DOHH2 (cell line): ENCODE data around the gene PRKAR1B.
"Not testable (repeated sequence)": the region's sequence is repeated elsewhere in the genome, so short reads cannot be mapped to it uniquely, and the experiment has no call there.

Experiments
- H3F3A ChIP-seq: fragments of 200-600 bp; sonication (generic), shearing (Covaris generic); 2 replicates; pipeline ENCODE4 v1.6.0; 2016; ENCODE audit warnings: antibody characterized with exemption, mild to moderate bottlenecking; ENCODE audit not compliant: control insufficient read depth, insufficient read depth
- H3K27ac ChIP-seq: fragments of 200-600 bp; sonication (generic); 2 replicates; pipeline ENCODE4 v1.5.1; 2014; ENCODE audit warnings: low read depth, mild to moderate bottlenecking, low read length, moderate library complexity
- H3K27me3 ChIP-seq: fragments of 200-600 bp; sonication (generic); 2 replicates; pipeline ENCODE4 v1.6.1; 2014; ENCODE audit warnings: mild to moderate bottlenecking, low read length, mixed read lengths; ENCODE audit not compliant: control insufficient read depth
- H3K36me3 ChIP-seq: fragments of 200-600 bp; sonication (generic); 2 replicates; pipeline ENCODE4 v1.6.1; 2014; ENCODE audit warnings: mild to moderate bottlenecking, low read length, moderate library complexity, mixed read lengths; ENCODE audit not compliant: control insufficient read depth
- H3K4me1 ChIP-seq: fragments of 200-600 bp; sonication (generic); 2 replicates; pipeline ENCODE4 v1.6.1; 2014; ENCODE audit warnings: mild to moderate bottlenecking, low read length, mixed read lengths; ENCODE audit not compliant: control insufficient read depth
- H3K4me2 ChIP-seq: fragments of 200-600 bp; sonication (generic); 2 replicates; pipeline ENCODE4 v1.6.0; 2014; ENCODE audit warnings: mild to moderate bottlenecking, low read length, moderate library complexity
- H3K4me3 ChIP-seq: fragments of 200-600 bp; sonication (generic); 2 replicates; pipeline ENCODE4 v1.5.1; 2014; ENCODE audit warnings: mild to moderate bottlenecking, low read length, mixed read lengths
- H3K79me2 ChIP-seq: fragments of 200-600 bp; sonication (generic); 2 replicates; pipeline ENCODE4 v1.6.1; 2014; ENCODE audit warnings: mild to moderate bottlenecking, low read length, mixed read lengths; ENCODE audit not compliant: control insufficient read depth
- H3K9me2 ChIP-seq: fragments of 200-600 bp; sonication (generic); replicated peaks from 2 replicates; pipeline ENCODE4 v1.6.1; 2014; ENCODE audit warnings: mild to moderate bottlenecking, low read length, mixed read lengths; ENCODE audit not compliant: control insufficient read depth
- H3K9me3 ChIP-seq: fragments of 200-600 bp; sonication (generic); 2 replicates; pipeline ENCODE4 v1.6.1; 2014; ENCODE audit warnings: antibody characterized with exemption, low read length, mixed read lengths; ENCODE audit not compliant: control insufficient read depth, insufficient read depth
- H4K20me1 ChIP-seq: fragments of 200-600 bp; sonication (generic); 2 replicates; pipeline ENCODE4 v1.6.0; 2014; ENCODE audit warnings: low read depth, mild to moderate bottlenecking, antibody characterized with exemption, low read length, moderate library complexity; ENCODE audit not compliant: control insufficient read depth, insufficient read depth
- CTCF ChIP-seq: fragments of 200-600 bp; sonication (generic); IDR thresholded peaks from one replicate; pipeline ENCODE4 v1.5.1; 2014; ENCODE audit warnings: antibody characterized with exemption, mild to moderate bottlenecking, low read depth, low read length; ENCODE audit not compliant: poor library complexity, severe bottlenecking
- EZH2phosphoT487 ChIP-seq: fragments of 200-600 bp; sonication (generic); IDR thresholded peaks from 2 replicates; pipeline ENCODE4 v1.6.1; 2017; ENCODE audit warnings: borderline replicate concordance, mild to moderate bottlenecking, antibody characterized with exemption, low read length, moderate library complexity, mixed read lengths

Gene PRKAR1B

GRCh38 chr7:744854-745430 lies 17.9 kb upstream of the PRKAR1B start:
- no peak overlapping the region for H3K4me3 ChIP-seq
- no peaks in the 10 kb centered on the region for H3K27me3 ChIP-seq
- no peaks in the 10 kb centered on the region for H4K20me1 ChIP-seq
- no peaks in the 10 kb centered on the region for H3K4me1 ChIP-seq
- no peaks in the 10 kb centered on the region for H3K9me3 ChIP-seq
- H3K27ac ChIP-seq, result no peak overlapping the region
- TF ChIP-seq EZH2phosphoT487 (no peak), CTCF (no peak)
- H3K79me2 ChIP-seq, result peaks cover 61% of the 10 kb centered on the region
- no peaks in the 10 kb centered on the region for H3K9me2 ChIP-seq
- H3F3A ChIP-seq, result no peaks in the 10 kb centered on the region
- peaks cover 63% of the 10 kb centered on the region for H3K36me3 ChIP-seq
- no peak overlapping the region for H3K4me2 ChIP-seq

GRCh38 chr7:744128-744520 lies 17.0 kb upstream of the PRKAR1B start:
- H3K4me2 ChIP-seq, H4K20me1 ChIP-seq, H3F3A ChIP-seq, H3K27me3 ChIP-seq, H3K9me3 ChIP-seq, H3K4me1 ChIP-seq, H3K27ac ChIP-seq, H3K9me2 ChIP-seq, H3K4me3 ChIP-seq: not testable (repeated sequence)
- H3K36me3 ChIP-seq, result peaks cover 67% of the 10 kb centered on the region
- H3K79me2 ChIP-seq, result peaks cover 63% of the 10 kb centered on the region

GRCh38 chr7:743341-744127 lies 16.5 kb upstream of the PRKAR1B start:
- H3K9me3 ChIP-seq, H4K20me1 ChIP-seq, H3F3A ChIP-seq, H3K27me3 ChIP-seq, H3K4me1 ChIP-seq, H3K4me2 ChIP-seq, H3K9me2 ChIP-seq, H3K27ac ChIP-seq, H3K4me3 ChIP-seq: not testable (repeated sequence)
- peaks cover 68% of the 10 kb centered on the region for H3K36me3 ChIP-seq
- peaks cover 63% of the 10 kb centered on the region for H3K79me2 ChIP-seq

GRCh38 chr7:742791-743190 lies 15.7 kb upstream of the PRKAR1B start:
- Histone ChIP-seq H3F3A (no peaks in the 10 kb centered on the region), H3K4me1 (no peaks in the 10 kb centered on the region), H3K9me2 (no peaks in the 10 kb centered on the region), H3K27ac (no peak overlapping the region), H3K36me3 (peaks cover 72% of the 10 kb centered on the region), H3K4me3 (no peak overlapping the region), H4K20me1 (0 out of 2 replicates have a peak, but pooled peaks cover 2% of the 10 kb centered on the region), H3K79me2 (peaks cover 65% of the 10 kb centered on the region), H3K9me3 (no peaks in the 10 kb centered on the region), H3K4me2 (no peak overlapping the region), H3K27me3 (no peaks in the 10 kb centered on the region)
- no peak for TF ChIP-seq EZH2phosphoT487
- TF ChIP-seq CTCF, result no peak
